AG20443 (cell line): ENCODE results near the gene CDKN2C.
"Not testable (repeated sequence)": the region's sequence is repeated elsewhere in the genome, so short reads cannot be mapped to it uniquely, and the experiment has no call there.

ENCODE experiments used
- DNase-seq: peaks from one replicate; pipeline ENCODE4 v3.0.0; 2012; ENCODE audit warnings: low spot score, mixed read lengths

The CDKN2C gene

GRCh38 chr1:50979937-50980336, 9.9 kb downstream of the CDKN2C start:
- no peak for DNase-seq

GRCh38 chr1:50980505-50980904, 10.5 kb downstream of the CDKN2C start:
- no peak for DNase-seq

GRCh38 chr1:50981741-50982140, 11.7 kb downstream of the CDKN2C start:
- no peak for DNase-seq

DNA sequence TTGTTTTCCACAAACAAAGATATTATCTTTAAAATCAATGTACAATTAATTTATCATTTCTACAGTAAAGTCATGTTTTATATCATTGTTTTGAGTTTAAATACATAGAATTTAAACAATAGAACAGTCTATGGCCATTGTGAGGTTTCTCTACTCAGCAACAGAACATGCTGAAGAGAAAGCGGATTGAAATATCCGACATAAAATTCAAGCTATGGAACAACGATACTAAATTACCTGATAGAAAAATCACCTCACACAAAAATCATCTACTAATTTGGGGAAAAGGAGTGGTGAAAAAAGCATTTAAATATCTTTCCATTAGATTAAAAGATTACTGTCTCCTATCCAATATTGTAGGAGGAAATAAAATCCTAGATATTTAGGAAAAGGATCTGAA, 12.6 kb downstream of the CDKN2C start:
- DNase-seq: no peak

- no peak for DNase-seq
Observed at GRCh38 chr1:50983219-50983802, 13.3 kb downstream of the CDKN2C start.

GRCh38 chr1:50985094-50985493, 15.0 kb downstream of the CDKN2C start:
- no peak for DNase-seq

GRCh38 chr1:50986653-50987052, 16.6 kb downstream of the CDKN2C start:
- no peak for DNase-seq

GRCh38 chr1:50989694-50990093, 19.6 kb downstream of the CDKN2C start:
- DNase-seq: peak; percentile 59

- no peak for DNase-seq
Observed at GRCh38 chr1:50992532-50993318, 22.7 kb downstream of the CDKN2C start.

- DNase-seq: no peak
Observed at GRCh38 chr1:50993645-50994044, 23.6 kb downstream of the CDKN2C start.

DNA sequence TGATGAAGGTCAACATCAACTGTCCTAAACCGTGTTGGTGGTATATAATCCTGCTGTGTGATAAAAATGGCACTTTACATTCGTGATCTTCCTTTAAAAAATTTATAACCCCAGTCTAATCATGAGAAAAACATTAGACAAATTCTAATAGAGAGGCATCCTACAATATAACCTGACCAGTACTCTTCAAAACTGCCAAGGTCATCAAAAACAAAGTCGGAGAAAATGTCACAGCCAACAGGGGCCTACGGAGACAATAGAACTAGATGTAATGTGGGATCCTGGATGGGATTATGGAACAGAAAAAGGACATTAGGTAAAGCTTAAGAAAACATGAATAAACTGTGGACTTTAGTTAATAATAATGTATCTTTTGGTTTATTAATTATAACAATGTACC, 25.0 kb downstream of the CDKN2C start:
- DNase-seq: no peak

GRCh38 chr1:50995651-50996050, 25.6 kb downstream of the CDKN2C start:
- DNase-seq: no peak

- no peak for DNase-seq
Observed at GRCh38 chr1:50996083-50996482, 26.0 kb downstream of the CDKN2C start.

GRCh38 chr1:50999375-50999774, 29.3 kb downstream of the CDKN2C start:
- not testable (repeated sequence) for DNase-seq

- no peak for DNase-seq
Observed at GRCh38 chr1:51000160-51000559, 30.1 kb downstream of the CDKN2C start.

- DNase-seq: no peak
Observed at GRCh38 chr1:51000651-51001050, 30.6 kb downstream of the CDKN2C start.

- no peak for DNase-seq
Observed at GRCh38 chr1:51002516-51002915, 32.5 kb downstream of the CDKN2C start.

DNA sequence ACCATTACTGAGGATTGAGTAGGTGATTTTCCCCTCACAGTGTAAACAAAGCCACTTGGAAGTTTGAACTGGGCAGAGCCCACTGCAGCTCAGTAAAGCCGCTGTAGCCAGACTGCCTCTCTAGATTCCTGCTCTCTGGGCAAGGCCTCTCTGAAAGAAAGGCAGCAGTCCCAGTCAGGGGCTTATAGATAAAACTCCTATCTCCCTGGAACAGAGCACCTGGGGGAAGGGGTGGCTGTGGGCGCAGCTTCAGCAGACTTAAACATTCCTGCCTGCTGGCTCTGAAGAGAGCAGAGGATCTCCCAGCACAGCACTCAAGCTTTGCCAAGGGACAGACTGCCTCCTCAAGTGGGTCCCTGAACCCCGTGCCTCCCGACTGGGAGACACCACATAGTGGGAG, 35.5 kb downstream of the CDKN2C start:
- DNase-seq: not testable (repeated sequence)

- no peak for DNase-seq
Observed at GRCh38 chr1:51009381-51009780, 39.3 kb downstream of the CDKN2C start.

DNA sequence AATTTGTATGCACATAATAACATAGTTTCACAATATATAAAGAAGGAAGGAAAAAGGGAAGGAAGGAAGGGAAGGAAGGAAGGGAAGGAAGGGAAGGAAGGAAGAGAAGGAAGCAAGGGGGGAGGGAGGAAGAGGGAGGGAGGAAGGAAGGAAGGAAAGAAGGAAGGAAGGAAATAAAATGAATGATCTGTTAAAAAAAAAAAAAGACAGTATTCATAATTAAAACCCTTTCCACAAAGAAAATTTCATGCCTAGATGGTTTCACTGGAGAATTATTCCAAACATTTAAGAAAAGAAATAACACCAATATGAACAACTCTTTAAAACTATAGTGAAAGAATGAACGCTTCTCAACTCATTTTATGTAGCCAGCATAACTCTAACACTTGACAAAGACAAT, 44.8 kb downstream of the CDKN2C start:
- DNase-seq: no peak

GRCh38 chr1:51019811-51020210, 49.8 kb downstream of the CDKN2C start:
- peak; percentile 20 for DNase-seq
